K562 (cell line): ENCODE data around the gene ANKRD24. TPM values are rescaled to one million over a fixed set of nuclear protein-coding genes. Genes with fewer than 3 reads are reported as not detected.

Experiments
- ATF3 ChIP-seq, 2 experiments: fragments of 450-650 bp in 1 of 2; sonication (generic) in 1 of 2; formaldehyde crosslinking in 1 of 2; IDR thresholded peaks in 1 of 2; conservative IDR thresholded peaks in 1 of 2; 2 replicates each; pipeline versions ENCODE4 v1.6.1 to v1.8.1; 2016 to 2023; ENCODE audit warnings: mild to moderate bottlenecking in 2 of 2, moderate library complexity in 2 of 2, inconsistent platforms in 1 of 2, missing genetic modification reagents in 1 of 2
- BCOR ChIP-seq: fragments of 450-650 bp; IDR thresholded peaks from 2 replicates; pipeline ENCODE4 v1.6.1; 2016
- EHMT2 ChIP-seq: fragments of 450-650 bp; IDR thresholded peaks from 2 replicates; pipeline ENCODE4 v1.6.1; 2018; ENCODE audit warnings: antibody characterized with exemption
- GTF2F1 ChIP-seq: IDR thresholded peaks from 2 replicates; pipeline ENCODE4 v1.6.1; 2011; ENCODE audit warnings: low read depth, low read length, improper control_type of control experiment
- HINFP ChIP-seq: fragments of 450-650 bp; conservative IDR thresholded peaks from 2 replicates; pipeline ENCODE4 v1.6.1; 2016; ENCODE audit warnings: missing genetic modification characterization, low read depth, mild to moderate bottlenecking, control low read depth, missing compliant biosample characterization
- KDM1A ChIP-seq, 2 experiments: fragments of 450-650 bp; IDR thresholded peaks; 2 replicates each; pipeline ENCODE4 v1.6.1; 2016; ENCODE audit warnings: mild to moderate bottlenecking in 2 of 2
- MBD2 ChIP-seq: sonication (generic); IDR thresholded peaks from 2 replicates; pipeline ENCODE4 v1.6.1; 2016; ENCODE audit warnings: low read depth, borderline replicate concordance
- PHF8 ChIP-seq: fragments of 200-600 bp; sonication (generic); IDR thresholded peaks from 2 replicates; pipeline ENCODE4 v1.6.1; 2012; ENCODE audit warnings: mixed run types, mild to moderate bottlenecking, inconsistent platforms, low read length, moderate library complexity, borderline replicate concordance
- RAD21 ChIP-seq, 2 experiments: fragments of 250-450 bp in 1 of 2; fragments of 450-650 bp in 1 of 2; sonication (Bioruptor Pico) in 1 of 2; formaldehyde crosslinking in 1 of 2; IDR thresholded peaks in 1 of 2; conservative IDR thresholded peaks in 1 of 2; 2 replicates each; pipeline versions ENCODE4 v1.4.0 to v1.8.0; 2020 to 2022; ENCODE audit warnings: mild to moderate bottlenecking in 2 of 2, moderate library complexity in 1 of 2
- RB1 ChIP-seq: fragments of 450-650 bp; IDR thresholded peaks from 2 replicates; pipeline ENCODE4 v1.6.1; 2017; ENCODE audit warnings: low read depth, mild to moderate bottlenecking
- RBM25 ChIP-seq: fragments of 200-400 bp; formaldehyde crosslinking; IDR thresholded peaks from 2 replicates; pipeline ENCODE4 v1.6.1; 2018; ENCODE audit warnings: low read length, low read depth, moderate library complexity; ENCODE audit not compliant: severe bottlenecking
- RCOR1 ChIP-seq, 2 experiments: IDR thresholded peaks; 2 replicates each; pipeline ENCODE4 v1.6.1; 2012; ENCODE audit warnings: low read depth in 2 of 2, low read length in 2 of 2, borderline replicate concordance in 1 of 2, improper control_type of control experiment in 1 of 2
- SMC3 ChIP-seq: conservative IDR thresholded peaks from 2 replicates; pipeline ENCODE4 v1.6.1; 2011; ENCODE audit warnings: low read depth, low read length, improper control_type of control experiment; ENCODE audit not compliant: insufficient read depth
- SPI1 ChIP-seq: IDR thresholded peaks from 2 replicates; pipeline ENCODE4 v1.6.1; 2011; ENCODE audit warnings: low read depth, low read length, control low read depth, borderline replicate concordance
- ZBTB33 ChIP-seq: sonication (generic); formaldehyde crosslinking; IDR thresholded peaks from 2 replicates; pipeline ENCODE4 v1.8.1; 2023; ENCODE audit warnings: mild to moderate bottlenecking, missing genetic modification reagents
- ZBTB5 ChIP-seq: fragments of 450-650 bp; IDR thresholded peaks from 2 replicates; pipeline ENCODE4 v1.6.1; 2017; ENCODE audit warnings: antibody characterized with exemption
- ZFP36 ChIP-seq: fragments of 150-350 bp; IDR thresholded peaks from 2 replicates; pipeline ENCODE4 v1.6.1; 2018; ENCODE audit warnings: low read length, low read depth; ENCODE audit not compliant: partially characterized antibody
- ZNF263 ChIP-seq: sonication (generic); formaldehyde crosslinking; IDR thresholded peaks from 2 replicates; pipeline ENCODE4 v1.8.0; 2022; ENCODE audit warnings: mild to moderate bottlenecking, missing genetic modification reagents, borderline replicate concordance
- ZNF384 ChIP-seq: IDR thresholded peaks from 2 replicates; pipeline ENCODE4 v1.6.1; 2012; ENCODE audit warnings: low read depth, low read length, improper control_type of control experiment
- ZNF766 ChIP-seq: fragments of 200-800 bp; sonication (Bioruptor generic); conservative IDR thresholded peaks from 2 replicates; pipeline ENCODE4 v1.6.1; 2016; ENCODE audit warnings: missing genetic modification characterization, missing compliant biosample characterization
- polyA plus RNA-seq, 8 experiments: library from polyadenylated mRNA; depleted of rRNA in 4 of 8; stranded (reverse) in 5 of 8; unstranded in 3 of 8; fragments of >200 nt; fragmentation: Nextera tagmentation in 2 of 8; fragmentation: Illumina TruSeq in 1 of 8; extraction: Ambion mirVana in 2 of 8; extraction: Trizol in 1 of 8; gene quantifications; 2 replicates each; pipeline versions ENCODE4 v1.2.1 to v1.2.3, GENCODE V29; 2011 to 2014; ENCODE audit warnings: inconsistent platforms in 1 of 8, missing spikeins in 1 of 8
- total RNA-seq, 7 experiments: library from RNA; depleted of rRNA in 6 of 7; stranded (reverse); fragments of >200 nt in 6 of 7; fragmentation: Illumina TruSeq in 2 of 7; extraction: Trizol in 2 of 7; gene quantifications; 2 replicates each; pipeline versions ENCODE4 v1.2.1 to v1.2.3, GENCODE V29; 2011 to 2021; ENCODE audit warnings: low replicate concordance in 1 of 7

ANKRD24 gene
- total and polyA plus RNA-seq, 9 of the 15 experiments (the other 6 are each of a cell fraction or from before 2014, with no cell fraction given), result 0.07 to 0.12 (median 0.09) TPM; not detected in 5

DNA sequence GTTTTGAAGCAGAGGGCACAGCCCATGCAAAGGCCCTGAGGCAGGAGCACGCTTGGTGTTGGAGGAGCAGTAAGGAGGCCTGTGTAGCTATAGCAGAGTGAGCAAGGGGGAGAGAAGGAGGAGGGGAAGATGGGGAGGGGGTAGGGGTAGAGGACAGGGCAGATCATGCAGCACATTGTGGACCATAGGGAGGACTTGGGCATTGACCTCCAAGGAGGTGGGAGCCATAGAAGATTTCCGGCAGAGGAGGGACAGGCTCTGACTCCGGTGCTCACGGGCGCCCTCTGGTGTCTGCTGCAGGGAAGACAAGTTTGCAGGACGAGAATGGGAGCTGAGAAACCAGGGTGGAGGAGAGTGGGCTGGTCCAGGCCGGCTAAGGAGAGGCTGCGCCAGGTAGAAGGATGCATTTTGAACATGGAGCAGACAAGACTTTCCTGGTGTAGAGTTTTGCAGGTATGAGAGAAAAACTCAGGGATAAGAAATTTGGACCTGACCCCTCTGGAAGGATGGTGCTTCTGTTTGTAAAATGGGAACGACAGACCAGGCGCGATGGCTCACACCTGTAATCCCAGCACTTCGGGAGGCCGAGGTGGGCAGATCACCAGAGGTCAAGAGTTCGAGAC is 42.8 kb upstream of the ANKRD24 start (continued):
- 0 out of 2 replicates have a peak, but pooled peaks have one; percentile 28 for TF ChIP-seq ZBTB33 (CRISPR knock-in tag)
- peak; percentile 91 for TF ChIP-seq ZFP36
- peak; percentile 63; the same call in 1 of the 2 replicates for TF ChIP-seq HINFP
- TF ChIP-seq ZNF766 (CRISPR knock-in tag), result peak; percentile 79
- TF ChIP-seq ZNF384, result peak; percentile 44; the same call in 1 of the 2 replicates
- no peak for TF ChIP-seq SPI1
- no peak for TF ChIP-seq MBD2
- TF ChIP-seq ZNF263 (CRISPR knock-in tag), result peak; percentile 88
- TF ChIP-seq KDM1A (IDR thresholded peaks at IDR 0.05), result peak; percentile 56 to 87; a peak in 2 of 4 replicates
- no peak for TF ChIP-seq ATF3 (IDR thresholded peaks at IDR 0.05)
- 0 out of 2 replicates have a peak, but pooled peaks have one; percentile 31 for TF ChIP-seq ATF3 (CRISPR knock-in tag; conservative IDR thresholded peaks at IDR 0.05)
- no peak for TF ChIP-seq PHF8
- TF ChIP-seq ZBTB5, result peak; percentile 72
- TF ChIP-seq SMC3, result peak; percentile 70
- peak; percentile 40 to 66 for TF ChIP-seq RAD21 (CRISPR knock-in tag; conservative IDR thresholded peaks at IDR 0.05 in 1 of 2, IDR thresholded peaks at IDR 0.05 in 1 of 2)
- peak; percentile 96 for TF ChIP-seq BCOR
- peak; percentile 83 for TF ChIP-seq RBM25
- TF ChIP-seq GTF2F1, result no peak
- TF ChIP-seq RCOR1 (IDR thresholded peaks at IDR 0.05; ENCODE audit: borderline replicate concordance in 1 of 2, low read depth in 2 of 2, low read length in 2 of 2), result peak in 1 of 2 experiments; percentile 78; a peak in 3 of 4 replicates
- TF ChIP-seq RB1, result 0 out of 2 replicates have a peak, but pooled peaks have one; percentile 60
- TF ChIP-seq EHMT2, result 0 out of 2 replicates have a peak, but pooled peaks have one; percentile 40
